ENCODE results near the gene UPK2.
A peak's percentile ranks its signal among the peaks of the same experiment; 100 is the strongest.

UPK2 gene

DNA sequence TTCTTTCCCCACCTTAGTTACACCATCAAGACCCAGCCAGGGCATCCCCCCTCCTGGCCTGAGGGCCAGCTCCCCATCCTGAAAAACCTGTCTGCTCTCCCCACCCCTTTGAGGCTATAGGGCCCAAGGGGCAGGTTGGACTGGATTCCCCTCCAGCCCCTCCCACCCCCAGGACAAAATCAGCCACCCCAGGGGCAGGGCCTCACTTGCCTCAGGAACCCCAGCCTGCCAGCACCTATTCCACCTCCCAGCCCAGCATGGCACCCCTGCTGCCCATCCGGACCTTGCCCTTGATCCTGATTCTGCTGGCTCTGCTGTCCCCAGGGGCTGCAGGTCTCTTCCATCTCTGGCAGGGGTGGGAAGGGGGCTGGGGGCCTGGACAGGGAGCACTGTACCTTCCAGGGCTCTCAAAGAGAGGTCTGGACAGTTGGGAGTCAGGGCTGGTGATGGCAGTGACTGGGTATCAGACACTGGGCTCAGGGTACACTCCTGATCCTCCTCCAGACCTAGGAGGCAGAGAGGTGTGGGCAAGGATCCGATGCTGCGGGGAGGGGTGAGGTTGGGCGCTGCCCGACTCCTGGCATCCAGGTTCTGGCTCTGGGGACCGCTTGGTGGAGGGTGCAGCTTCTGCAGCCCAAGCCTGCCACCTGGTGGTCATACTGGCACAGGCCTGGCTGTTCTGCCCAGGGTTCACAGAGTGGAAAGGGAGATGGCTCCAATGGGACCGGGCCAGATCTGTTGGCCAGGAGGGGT is at the start of gene UPK2:
UPK2 (plus strand) TSS at position 205 of the 753 bp plus-strand sequence; CDS start at position 258, 53 bp downstream.
- DNase-seq, result peak; percentile 85

DNA sequence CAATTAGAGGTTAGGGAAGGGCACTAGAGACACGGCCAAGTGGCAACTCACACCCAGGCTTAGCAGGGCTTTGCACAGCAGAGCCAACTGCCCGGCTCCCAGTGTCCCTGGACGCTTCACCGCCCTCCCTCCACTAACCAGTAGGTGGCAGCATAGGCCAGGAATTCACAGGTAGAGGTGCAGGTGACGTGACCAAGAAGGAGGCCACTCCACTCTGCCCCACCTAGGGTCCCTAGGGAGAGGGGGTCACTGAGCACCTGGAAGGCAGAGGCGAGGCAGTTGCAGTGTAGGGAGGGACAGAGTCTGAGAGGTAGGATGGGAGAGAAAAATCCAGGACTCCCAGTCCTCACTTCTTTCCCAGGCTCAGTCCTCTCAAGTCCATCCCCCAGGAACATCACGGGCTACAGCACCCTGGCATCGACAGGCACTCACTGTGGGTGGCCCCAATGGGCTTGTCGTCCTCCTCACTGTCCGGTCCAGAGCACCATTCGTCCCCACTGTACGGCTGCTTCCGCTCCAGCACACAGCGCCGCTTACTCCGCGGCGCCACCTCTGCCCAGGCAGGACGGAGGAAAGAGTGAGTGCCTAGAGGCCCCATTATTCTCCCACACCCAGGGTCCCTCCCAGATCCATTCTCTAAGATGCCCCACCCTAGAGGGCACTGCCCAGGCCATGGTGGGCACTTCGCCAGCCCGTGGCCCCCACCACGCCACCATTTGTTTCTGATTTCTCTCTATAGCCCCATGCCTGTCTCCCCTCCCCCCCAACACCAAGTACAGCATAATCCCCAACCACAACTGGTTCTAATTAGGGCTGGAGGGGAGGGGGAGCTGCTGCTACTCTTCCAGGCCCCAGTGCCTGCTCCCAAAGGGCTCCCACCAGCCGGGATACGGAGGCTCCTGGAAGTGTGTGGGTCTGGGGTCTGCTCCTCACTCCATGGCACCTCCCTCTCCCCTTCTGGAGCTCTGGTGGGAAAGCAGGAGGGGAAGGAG is 48.8 kb upstream of the UPK2 start:
- DNase-seq, result peak; percentile 86

DNA sequence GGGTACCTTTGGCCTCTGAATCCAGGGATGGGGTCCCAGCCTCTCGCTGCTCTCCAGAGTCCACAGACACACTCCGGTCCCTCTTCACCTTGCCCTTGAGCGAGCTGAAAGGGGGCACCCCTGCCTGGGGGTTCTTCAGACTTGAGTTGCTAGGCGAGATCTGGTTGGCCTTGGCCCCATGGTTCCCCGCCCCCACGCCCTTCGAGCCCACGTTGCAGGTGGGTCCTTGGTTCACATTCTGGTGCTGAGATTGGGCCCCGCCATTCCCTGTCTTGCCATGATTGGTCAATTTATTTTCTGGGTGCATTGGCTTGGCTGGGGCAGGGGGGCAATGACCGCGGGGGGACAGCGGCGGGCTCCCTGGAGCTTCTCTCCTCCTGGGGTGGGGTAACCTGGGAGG is 47.8 kb upstream of the UPK2 start:
- DNase-seq, result no peak

DNA sequence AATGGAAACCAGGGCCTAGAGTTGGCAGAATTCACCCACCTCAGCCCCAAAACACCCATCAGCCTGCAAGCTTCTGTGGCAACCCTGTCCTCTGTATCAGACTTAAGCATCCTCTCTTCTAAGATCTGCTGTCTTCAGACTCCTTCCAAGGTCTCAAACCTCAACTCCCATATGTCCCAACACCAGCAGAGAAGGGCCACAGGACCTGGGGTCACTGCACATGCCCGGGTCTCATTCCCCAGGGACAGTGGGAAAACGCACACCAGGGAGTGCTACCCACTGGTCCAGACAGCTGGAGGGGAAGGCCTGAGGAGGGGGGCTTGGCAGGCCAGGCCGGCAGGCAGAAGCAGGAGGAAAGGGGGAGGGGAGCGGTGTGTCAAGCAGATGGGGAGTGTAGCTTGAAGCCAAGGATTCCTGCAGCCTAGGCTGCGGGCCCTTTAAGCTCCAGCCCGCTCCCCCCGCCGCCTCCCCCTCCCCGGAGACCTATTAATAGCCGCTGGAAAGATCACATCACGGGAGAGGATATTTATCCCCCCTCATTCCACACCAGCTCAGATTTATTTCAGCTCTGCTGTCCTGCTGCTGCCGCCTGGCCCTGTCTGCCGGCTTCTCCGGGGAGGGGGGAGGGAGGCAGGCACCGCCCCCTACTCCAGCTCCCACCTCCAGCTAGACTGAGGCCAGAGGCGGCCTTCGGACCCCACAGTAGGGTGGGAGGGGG is 47.0 kb upstream of the UPK2 start:
- DNase-seq, result no peak

DNA sequence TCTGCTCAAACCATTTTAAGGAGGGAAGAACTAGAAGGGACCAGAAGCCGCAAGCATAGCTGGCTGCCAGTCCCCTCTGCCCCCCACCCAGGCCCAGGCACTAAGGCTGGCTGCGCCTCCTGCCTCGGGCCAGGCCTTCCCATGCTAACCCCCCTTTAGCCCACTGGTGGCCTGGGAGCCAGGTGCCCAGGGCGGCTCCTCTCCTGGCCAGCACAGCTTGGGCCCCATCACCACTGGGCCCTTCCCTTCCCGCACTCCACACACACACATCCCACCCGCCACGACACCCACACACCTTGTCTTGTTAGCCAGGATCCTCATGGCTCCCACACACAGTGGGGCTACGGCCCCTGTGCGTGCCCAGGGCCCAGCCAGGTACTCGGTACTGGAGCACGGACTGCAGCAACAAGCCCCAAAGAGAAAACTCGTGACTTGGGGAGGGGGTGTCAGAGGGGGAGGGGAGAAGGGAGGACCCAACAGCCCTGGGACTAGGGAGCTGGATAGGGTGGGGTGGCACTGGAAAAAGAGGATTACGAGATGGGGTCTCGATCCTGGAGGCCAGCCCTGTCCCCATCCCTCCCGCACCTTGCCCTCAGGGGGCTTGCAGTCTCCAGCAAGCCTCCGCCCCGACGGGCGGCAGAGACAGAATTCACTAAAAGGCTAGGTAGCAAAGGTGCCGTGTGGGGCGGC is 46.3 kb upstream of the UPK2 start:
- no peak for DNase-seq

DNA sequence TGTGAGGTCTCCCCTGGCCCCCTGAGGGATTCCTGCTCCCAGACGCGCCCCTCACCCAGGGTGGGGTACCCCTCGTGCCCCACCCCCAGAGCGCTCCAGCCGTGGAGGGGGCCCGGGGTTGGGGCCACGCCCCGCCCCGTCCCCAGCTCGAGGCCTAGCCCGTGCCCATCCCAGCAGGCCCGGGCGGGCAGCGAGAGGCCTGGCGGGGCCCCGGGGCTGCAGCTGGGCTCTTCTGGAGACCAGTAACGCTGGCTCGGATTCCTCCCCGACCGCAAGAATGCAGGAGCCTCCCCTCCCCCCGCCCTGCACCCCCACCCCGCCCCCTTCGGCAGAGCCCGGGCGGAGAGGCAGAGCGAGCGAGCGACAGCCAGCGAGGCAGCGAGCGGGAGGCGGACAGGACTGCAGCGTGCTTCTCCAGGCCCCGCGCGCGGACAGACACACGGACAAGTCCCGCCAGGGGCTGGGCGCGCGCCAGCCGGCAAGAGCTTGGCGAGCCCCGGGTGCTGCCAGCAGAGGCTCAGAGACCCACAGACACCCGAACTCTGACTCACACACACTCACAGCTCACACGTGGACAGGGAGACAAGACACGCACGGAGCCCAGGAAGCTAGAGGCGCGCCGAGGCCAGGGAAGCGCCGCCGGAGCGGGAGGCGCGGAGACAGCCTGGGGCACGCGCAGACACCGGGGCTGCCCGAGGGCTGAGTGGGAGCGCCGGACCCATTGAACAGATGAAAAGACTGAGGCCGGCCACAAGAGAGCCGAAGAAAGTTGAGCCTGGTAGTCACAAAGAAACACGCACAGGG is 45.6 kb upstream of the UPK2 start:
- peak; percentile 67 for DNase-seq

DNA sequence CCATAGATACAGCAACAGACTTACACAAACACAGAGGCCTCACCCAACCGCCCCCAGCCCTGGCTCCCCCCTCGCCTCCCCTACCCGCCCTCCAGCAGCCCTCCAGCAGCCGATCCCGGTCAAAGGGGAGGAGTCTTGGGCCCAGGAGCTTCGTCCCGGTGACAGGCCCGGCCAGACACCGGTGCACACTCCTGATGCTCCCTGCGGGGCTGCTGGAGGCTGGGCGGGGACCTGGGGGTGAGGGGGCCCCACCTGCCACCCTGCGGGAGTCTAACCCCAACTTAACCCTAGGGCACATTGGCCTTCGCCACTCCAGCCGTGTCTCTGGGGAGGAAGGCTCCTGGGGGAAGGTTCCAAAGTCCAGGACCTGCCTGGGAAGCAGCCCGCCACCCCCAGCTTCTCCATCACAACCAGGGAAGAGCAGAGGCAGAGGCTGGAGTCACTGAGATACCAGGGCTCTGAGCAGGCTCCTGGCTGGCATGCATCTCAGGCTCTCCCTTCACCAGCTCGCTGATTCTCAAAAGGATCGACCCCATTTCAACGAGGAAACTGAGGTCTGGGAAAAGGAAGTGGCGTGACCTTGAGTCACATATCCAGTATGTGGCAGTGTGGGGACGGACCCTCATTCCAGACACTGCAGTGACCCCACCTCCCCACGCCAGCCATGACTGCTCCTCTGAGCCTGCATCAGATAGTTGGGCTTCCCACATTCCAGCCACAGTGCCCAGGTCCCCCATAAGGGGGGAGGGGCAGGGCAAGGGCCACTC is 44.8 kb upstream of the UPK2 start:
- no peak for DNase-seq

DNA sequence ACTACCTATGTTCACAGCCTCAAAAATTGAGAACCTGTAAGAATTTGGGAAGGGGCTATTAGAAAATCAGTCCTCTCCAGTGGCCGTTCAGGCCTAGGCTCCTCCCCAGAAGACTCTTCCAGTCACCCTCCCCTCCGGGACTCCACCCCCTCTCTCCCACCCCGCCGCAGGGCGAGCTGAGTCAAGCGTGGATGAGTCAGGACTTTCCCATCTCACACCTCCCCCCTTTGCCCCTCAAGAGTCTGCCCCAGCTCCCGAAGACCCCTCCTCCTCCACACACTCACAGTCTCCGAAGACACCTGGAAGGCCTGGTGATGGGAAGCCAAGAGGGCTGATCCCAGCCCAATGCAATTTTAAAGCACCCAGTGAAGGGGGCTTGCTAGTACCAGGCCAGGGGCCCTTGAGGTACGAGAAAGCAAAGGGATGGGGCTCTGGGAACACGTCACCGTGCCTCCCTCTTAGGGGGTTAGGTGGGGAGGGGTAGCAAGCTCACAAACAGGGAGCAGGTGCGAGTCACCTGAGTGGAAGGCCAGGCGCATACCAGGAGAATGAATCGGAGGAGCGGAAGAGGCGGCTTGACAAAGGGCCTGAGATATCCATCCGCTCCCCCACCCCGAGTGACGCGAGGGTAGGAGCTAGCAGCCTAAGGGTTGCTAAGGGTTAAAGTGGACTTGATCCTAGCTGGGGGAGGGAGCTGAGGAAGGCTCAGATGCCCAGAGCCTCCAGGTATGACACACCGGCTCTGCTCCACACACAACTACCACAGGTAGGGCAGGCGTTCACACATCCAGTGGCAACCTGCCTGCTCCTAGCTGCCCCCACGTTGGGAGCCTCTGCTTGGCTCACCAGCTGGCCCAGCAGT is 44.0 kb upstream of the UPK2 start:
- peak; percentile 71 for DNase-seq

DNA sequence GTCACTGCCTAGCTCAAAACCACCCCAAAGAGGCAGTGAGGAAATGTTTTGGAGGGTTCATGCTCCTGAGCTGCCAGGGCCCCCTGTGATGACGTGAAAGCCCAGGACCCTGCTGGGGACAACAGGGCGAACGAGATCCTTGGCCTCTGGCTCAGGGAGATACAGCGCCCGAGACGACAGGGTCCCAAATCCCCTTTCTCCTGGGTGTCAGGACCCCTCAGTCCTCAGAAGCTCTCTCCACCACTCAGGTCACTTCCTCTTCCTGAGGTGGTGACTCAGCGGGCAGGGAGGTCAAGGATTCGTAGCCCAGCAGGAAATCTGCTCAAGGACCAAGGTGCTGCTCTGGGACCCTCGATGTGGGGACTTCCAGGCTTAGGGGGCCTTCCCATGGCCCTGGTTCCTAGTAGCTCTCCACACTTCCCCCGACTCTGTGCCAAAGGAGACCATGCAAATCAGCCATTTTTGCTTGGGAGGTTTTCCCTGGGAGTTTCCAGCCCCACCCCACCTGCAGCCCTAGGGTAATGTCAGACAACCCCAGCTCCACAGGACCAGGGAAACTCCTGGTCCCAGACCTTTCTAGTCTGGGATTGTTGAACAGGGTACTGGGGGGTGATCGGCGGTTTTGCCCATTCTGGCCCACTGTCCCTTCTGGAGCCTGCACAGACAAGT is 43.2 kb upstream of the UPK2 start:
- no peak for DNase-seq

DNA sequence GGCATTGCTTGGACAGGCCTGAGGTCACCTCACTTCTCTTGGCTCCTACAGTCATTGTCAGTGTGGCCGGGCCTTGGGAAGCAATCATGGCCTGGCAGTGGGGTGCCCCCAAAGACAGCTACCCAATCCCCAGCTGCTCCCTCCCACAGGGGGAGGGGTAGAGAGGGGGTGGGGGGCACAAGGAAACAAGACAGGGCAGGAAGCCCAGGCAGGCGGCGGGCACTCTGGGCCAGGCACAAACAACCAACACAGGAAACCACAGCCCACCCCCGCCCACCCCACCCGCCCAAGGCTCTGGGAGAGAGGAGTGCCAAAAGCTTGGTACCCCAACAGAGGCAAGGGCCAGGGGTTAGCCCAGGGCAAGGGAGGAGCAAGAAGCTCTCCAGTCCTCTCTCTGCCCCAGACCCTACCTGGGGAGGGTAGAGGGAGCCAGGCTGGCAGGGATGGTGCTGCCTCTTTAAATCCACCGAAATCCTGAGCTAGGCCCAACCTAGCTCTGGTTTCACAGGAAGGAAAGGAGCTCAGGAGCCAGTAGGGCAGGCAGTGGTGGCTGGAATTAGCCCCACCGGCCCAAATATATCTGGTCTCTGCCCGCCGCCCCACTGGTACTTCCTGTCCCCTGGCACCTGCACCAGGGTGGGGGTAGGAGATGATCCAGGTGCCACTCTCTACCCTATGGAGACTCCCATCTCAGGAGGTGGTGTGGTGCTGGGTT is 42.5 kb upstream of the UPK2 start:
- DNase-seq, result peak; percentile 76

DNA sequence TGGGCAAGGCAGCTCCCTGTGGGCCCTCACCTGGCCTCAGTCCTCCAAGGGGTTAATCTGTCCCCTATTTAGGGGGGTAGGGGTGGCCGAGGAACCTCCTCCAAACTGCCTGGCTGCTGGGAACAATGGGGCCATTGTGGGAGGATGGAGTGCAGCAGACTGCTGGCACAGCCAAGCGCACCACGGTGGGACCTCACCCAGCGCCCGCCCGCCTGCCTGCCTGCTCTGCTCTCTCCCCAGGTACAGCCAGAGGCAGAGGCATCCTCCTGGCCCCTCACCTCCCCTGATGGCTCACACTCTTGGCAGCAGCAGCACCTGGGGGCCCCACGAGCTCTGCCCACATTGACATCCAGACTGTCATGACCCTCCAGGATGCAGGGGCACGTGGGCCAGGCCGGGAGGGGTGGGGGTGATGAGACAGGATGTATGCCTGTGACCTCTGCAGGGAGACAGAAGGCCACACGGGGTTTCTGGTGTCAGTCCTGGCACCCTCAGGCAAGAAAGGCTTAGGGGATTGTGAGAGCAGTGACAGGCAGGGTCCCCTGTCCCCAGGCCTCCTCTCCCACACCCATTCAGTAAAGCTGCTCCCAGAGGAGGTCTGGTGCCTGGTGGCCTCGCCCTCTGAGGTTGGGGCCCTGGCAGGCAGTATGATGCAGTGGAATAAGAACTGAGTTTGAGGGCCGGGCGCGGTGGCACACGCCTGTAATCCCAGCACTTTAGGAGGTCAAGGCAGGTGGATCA is 41.8 kb upstream of the UPK2 start:
- peak; percentile 73 for DNase-seq

DNA sequence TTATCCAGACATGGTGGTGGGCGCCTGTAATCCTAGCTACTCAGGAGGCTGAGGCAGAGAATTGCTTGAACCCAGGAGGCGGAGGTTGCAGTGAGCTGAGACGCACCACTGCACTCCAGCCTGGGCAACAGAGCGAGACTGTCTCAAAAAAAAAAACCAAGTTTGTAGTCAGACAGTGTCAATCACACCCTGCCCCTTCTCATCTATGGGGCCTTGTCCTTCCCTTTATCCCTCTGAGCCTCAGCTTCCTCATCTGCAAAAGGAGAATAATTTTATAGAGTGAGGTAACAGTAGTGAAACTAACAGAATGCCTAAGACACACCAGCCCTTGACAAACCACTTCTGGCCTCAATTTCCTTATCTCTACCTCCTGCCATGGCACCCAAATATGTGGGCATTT is 41.1 kb upstream of the UPK2 start:
- no peak for DNase-seq

DNA sequence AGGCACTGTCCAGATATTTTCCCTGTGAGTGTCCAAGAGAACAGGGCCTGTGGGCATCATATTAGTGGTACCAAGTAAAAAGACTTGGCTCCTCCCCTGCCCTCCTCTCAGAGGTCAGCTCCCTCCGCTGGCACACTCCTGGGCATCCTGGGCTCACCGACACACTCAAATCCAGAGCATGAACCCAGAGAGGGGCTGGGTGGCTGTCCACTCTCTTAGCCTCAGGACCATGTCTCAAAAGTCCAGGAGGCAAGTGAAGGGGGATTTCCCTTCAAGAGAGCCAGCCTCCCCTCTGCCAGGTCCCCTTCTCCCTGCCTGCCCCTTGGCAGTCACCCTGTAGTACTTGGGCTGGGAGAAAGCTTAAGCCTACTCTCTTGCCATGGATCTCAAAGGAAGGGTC is 40.7 kb upstream of the UPK2 start:
- DNase-seq, result no peak

DNA sequence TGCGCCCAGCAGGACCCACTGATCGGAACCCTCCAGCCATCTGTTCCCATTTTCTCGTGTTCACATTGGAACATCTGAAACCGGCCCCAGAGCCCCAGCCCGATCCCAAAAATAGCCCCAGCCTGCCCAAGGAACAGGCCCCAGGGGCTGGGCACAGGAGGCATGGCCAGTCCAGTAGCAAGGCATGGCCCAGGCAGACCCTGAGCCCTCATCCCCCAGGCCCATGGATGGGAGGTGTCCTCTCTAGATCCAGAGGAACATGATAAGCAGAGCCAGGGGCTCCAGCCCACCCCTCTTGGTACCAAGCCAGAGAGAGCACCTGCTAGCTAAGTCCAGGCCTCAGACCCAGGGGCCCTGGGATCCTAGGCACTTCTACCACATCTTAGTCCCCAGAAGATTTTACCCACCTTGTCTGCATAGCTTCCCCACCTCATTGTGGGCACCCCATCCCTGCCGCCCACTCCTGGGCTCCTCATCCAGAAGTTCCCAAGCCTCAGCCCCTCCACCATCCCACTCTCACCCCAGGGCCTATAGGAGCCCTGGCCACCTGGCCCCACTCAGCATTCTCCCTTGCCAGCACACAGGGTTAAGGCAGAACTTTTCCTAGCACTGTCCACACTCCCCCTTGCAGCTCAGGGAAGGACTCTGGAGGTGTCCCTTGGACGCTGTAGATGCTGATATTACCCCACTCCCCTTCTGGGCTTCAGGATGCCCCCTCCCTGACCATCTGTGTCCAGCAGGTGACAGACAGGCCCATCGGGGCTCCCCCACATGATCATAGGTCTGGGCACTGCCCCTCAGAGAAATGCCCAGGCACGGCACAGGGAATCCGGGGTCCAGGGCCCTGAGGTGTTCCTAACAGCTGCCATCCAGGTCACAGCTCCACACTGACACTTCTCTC is 39.9 kb upstream of the UPK2 start:
- no peak for DNase-seq

DNA sequence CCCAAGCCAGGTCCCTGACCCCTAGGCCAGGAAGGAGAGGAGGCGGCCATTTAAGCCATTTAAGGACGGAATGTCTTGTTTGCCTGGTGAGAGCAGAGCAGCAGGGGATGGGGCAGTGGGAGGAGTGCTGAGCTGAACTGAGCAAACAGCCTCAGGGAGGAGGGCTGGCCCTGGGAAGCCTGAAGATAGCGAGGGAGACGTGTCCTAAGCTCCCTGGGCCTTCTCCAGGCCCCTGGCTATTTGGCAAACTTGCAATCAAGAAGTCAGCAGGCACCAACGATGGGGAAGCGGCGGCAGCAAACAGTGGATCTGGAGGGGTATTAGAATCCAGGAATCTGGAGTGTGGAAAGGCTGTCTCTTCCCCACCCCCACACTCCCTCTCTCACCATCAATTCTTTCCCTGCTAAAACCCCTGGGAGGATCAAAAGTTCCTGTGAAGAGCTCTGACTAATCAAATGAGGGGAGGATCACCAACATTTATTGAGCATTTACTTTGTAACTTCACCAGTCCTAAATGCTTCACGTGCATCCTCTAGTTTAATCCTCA is 39.2 kb upstream of the UPK2 start:
- no peak for DNase-seq

DNA sequence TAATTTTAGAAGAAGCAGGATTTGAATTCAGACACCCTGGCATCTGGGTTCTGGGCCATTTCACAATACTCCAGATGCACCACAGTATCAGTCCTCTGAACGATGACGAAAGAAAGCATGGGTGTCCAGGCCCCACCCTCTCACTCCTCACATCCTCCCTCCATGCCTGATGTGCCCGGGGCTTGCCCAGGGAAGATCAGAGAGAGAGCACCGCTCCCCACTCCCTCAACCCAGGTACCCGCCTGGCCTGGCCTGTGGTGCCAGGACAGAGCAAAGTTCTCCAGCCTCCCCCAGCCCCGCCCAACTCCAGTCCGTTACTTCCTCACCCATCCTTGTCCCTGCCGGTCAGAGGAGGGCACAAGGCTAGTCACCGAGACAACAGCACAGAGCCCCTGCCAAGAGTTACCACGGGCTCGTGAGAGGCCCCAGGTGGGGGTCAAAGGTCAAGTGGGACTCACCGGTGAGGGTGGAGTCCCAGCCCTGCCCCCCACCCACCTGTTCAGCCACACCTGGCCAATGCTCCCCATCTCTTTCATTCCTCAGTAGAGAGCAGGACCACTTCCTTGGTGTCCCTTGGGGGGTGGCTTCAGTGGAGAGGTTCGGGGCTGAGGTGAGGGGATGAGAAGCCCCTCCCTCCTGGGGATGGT is 38.5 kb upstream of the UPK2 start:
- peak; percentile 77 for DNase-seq
